Neuronal stem cell (in vitro differentiated cells): ENCODE results near the gene CHI3L1.
A peak's percentile ranks its signal among the peaks of the same experiment; 100 is the strongest.

Experiments used
- DNase-seq: peaks from one replicate; pipeline ENCODE4 v3.0.0-alpha.2; 2013; ENCODE audit warnings: low spot score
- H2AFZ ChIP-seq: one replicate; pipeline ENCODE4 v1.6.1; 2013; ENCODE audit warnings: mild to moderate bottlenecking, low read length, inconsistent platforms
- H2AK5ac ChIP-seq: 2 replicates; pipeline ENCODE4 v1.6.1; 2013; ENCODE audit warnings: low read depth, mild to moderate bottlenecking, inconsistent platforms, low read length, moderate library complexity, mixed read lengths
- H2BK120ac ChIP-seq: 2 replicates; pipeline ENCODE4 v1.6.1; 2013; ENCODE audit warnings: low read depth, mild to moderate bottlenecking, inconsistent platforms, low read length, moderate library complexity, mixed read lengths
- H2BK12ac ChIP-seq: one replicate; pipeline ENCODE4 v1.6.1; 2013; ENCODE audit warnings: low read length, inconsistent platforms
- H2BK15ac ChIP-seq: 2 replicates; pipeline ENCODE4 v1.6.1; 2013; ENCODE audit warnings: mild to moderate bottlenecking, low read length, inconsistent platforms, mixed read lengths
- H2BK5ac ChIP-seq: one replicate; pipeline ENCODE4 v1.6.1; 2013; ENCODE audit warnings: inconsistent platforms, mild to moderate bottlenecking, low read length, moderate library complexity
- H3K14ac ChIP-seq: one replicate; pipeline ENCODE4 v1.6.1; 2013; ENCODE audit warnings: low read length, inconsistent platforms
- H3K18ac ChIP-seq: 2 replicates; pipeline ENCODE4 v1.6.1; 2013; ENCODE audit warnings: low read length, inconsistent platforms
- H3K23ac ChIP-seq: 2 replicates; pipeline ENCODE4 v1.6.1; 2013; ENCODE audit warnings: low read depth, mild to moderate bottlenecking, mixed read lengths, low read length, inconsistent platforms; ENCODE audit not compliant: poor library complexity
- H3K27ac ChIP-seq: replicated peaks from 3 replicates; pipeline ENCODE4 v1.5.1; 2013; ENCODE audit warnings: low read length, inconsistent platforms
- H3K27me3 ChIP-seq, 3 experiments: 2 replicates each; pipeline ENCODE4 v1.6.1; 2013; ENCODE audit warnings: low read length in 3 of 3, mild to moderate bottlenecking in 2 of 3, inconsistent platforms in 1 of 3, low read depth in 1 of 3, mixed read lengths in 1 of 3, moderate library complexity in 1 of 3; ENCODE audit not compliant: control insufficient read depth in 3 of 3, insufficient read depth in 3 of 3
- H3K36me3 ChIP-seq, 2 donors: replicated peaks in 1 of 2; 2 replicates each; pipeline ENCODE4 v1.6.1; 2013; ENCODE audit warnings: low read length in 2 of 2; ENCODE audit not compliant: control insufficient read depth in 2 of 2, insufficient read depth in 2 of 2
- H3K4ac ChIP-seq: 2 replicates; pipeline ENCODE4 v1.6.1; 2013; ENCODE audit warnings: inconsistent platforms, mild to moderate bottlenecking, low read length, moderate library complexity
- H3K4me1 ChIP-seq, 2 donors: 1 replicate in 1 of 2; 2 replicates in 1 of 2; pipeline ENCODE4 v1.6.1; 2013; ENCODE audit warnings: low read length in 2 of 2, low read depth in 1 of 2; ENCODE audit not compliant: control insufficient read depth in 2 of 2, insufficient read depth in 1 of 2
- H3K4me2 ChIP-seq: one replicate; pipeline ENCODE4 v1.6.1; 2013; ENCODE audit warnings: mild to moderate bottlenecking, low read length, inconsistent platforms; ENCODE audit not compliant: insufficient read depth, poor library complexity, severe bottlenecking
- H3K4me3 ChIP-seq, 2 donors: 2 replicates each; pipeline ENCODE4 v1.5.1; 2013; ENCODE audit warnings: low read length in 2 of 2, mild to moderate bottlenecking in 2 of 2, inconsistent platforms in 1 of 2, moderate library complexity in 1 of 2
- H3K79me1 ChIP-seq: one replicate; pipeline ENCODE4 v1.6.1; 2013; ENCODE audit warnings: low read depth, mild to moderate bottlenecking, inconsistent platforms, low read length, moderate library complexity
- H3K9ac ChIP-seq: one replicate; pipeline ENCODE4 v1.6.1; 2013; ENCODE audit warnings: mild to moderate bottlenecking, low read depth, low read length, inconsistent platforms; ENCODE audit not compliant: poor library complexity
- H3K9me3 ChIP-seq, 2 donors: replicated peaks in 1 of 2; 2 replicates each; pipeline versions ENCODE3 to v1.6.1; 2013; ENCODE audit warnings: low read length in 2 of 2, mild to moderate bottlenecking in 2 of 2, inconsistent platforms in 1 of 2, low read depth in 1 of 2, mixed read lengths in 1 of 2, moderate library complexity in 1 of 2; ENCODE audit not compliant: control insufficient read depth in 2 of 2, insufficient read depth in 1 of 2
- H4K8ac ChIP-seq: one replicate; pipeline ENCODE4 v1.6.1; 2013; ENCODE audit warnings: low read depth, mild to moderate bottlenecking, inconsistent platforms, low read length, moderate library complexity
- H4K91ac ChIP-seq: one replicate; pipeline ENCODE4 v1.6.1; 2013; ENCODE audit warnings: low read length, low read depth, mild to moderate bottlenecking, inconsistent platforms; ENCODE audit not compliant: poor library complexity
- WGBS, 2 donors: extraction: QIAGEN DNeasy Blood & Tissue Kit; methylation state at CpG; one replicate each; pipeline ENCODE4 v1.1.7; 2013; ENCODE audit warnings: missing lambda C conversion rate in 2 of 2, mixed read lengths in 1 of 2; ENCODE audit not compliant: insufficient read length in 2 of 2, insufficient replicate concordance in 1 of 2; ENCODE audit errors: extremely low coverage in 2 of 2; 5-methylcytosine and 5-hydroxymethylcytosine counted together

Gene CHI3L1

GRCh38 chr1:203173566-203173965 is 12.9 kb downstream of the CHI3L1 start:
- no peak overlapping the region for H3K4me3 ChIP-seq
- H3K27me3 ChIP-seq: peaks cover 0 to 9% (median 0%) of the 10 kb centered on the region in 3 experiments
- H2AFZ ChIP-seq: no peak overlapping the region
- no peak overlapping the region for H3K23ac ChIP-seq
- DNase-seq: no peak
- H3K27ac ChIP-seq: no peak overlapping the region
- H2BK120ac ChIP-seq: no peak overlapping the region
- no peak overlapping the region for H4K91ac ChIP-seq
- H2BK5ac ChIP-seq: no peak overlapping the region
- no peak overlapping the region for H3K9ac ChIP-seq
- H3K9me3 ChIP-seq: no peaks in the 10 kb centered on the region
- no peak overlapping the region for H2AK5ac ChIP-seq
- no peak overlapping the region for H4K8ac ChIP-seq
- H2BK12ac ChIP-seq: no peak overlapping the region
- H3K36me3 ChIP-seq: no peaks in the 10 kb centered on the region
- H2BK15ac ChIP-seq: no peak overlapping the region
- WGBS, 2 donors: no CpG with 5 or more reads among the region's 5 CpGs
- no peak overlapping the region for H3K4ac ChIP-seq
- H3K4me1 ChIP-seq: peaks cover 12 to 17% of the 10 kb centered on the region in 2 donors
- H3K4me2 ChIP-seq: no peak overlapping the region
- no peak overlapping the region for H3K14ac ChIP-seq
- H3K79me1 ChIP-seq: no peaks in the 10 kb centered on the region
- H3K18ac ChIP-seq: no peak overlapping the region

- DNase-seq: no peak
- peak overlapping the region; percentile 35 for H2BK12ac ChIP-seq
Measured at GRCh38 chr1:203173011-203173555, 13.4 kb downstream of the CHI3L1 start.

GRCh38 chr1:203172184-203173010 is 14.1 kb downstream of the CHI3L1 start:
- Histone ChIP-seq H4K91ac (no peak overlapping the region), H3K4me1 (peaks cover 1 to 8% of the 10 kb centered on the region in 2 donors), H3K27ac (no peak overlapping the region), H2BK5ac (peak overlapping the region; percentile 77), H2BK120ac (no peak overlapping the region), H4K8ac (no peak overlapping the region), H2BK15ac (peak overlapping the region; percentile 72), H3K4ac (no peak overlapping the region), H3K9me3 (no peaks in the 10 kb centered on the region), H3K27me3 (peaks cover 0 to 9% (median 0%) of the 10 kb centered on the region in 3 experiments), H3K36me3 (no peaks in the 10 kb centered on the region), H3K4me3 (no peak overlapping the region), H2AFZ (no peak overlapping the region), H3K14ac (no peak overlapping the region), H3K4me2 (no peak overlapping the region), H3K23ac (no peak overlapping the region), H3K79me1 (no peaks in the 10 kb centered on the region), H2AK5ac (peak overlapping the region; percentile 86), H2BK12ac (no peak overlapping the region), H3K18ac (peak overlapping the region; percentile 87), H3K9ac (no peak overlapping the region)
- DNase-seq: peak; percentile 51
- no CpG with 5 or more reads among the region's 8 CpGs for WGBS, 2 donors

More at GRCh38 chr1:203173011-203173555, 13.4 kb downstream of the CHI3L1 start:
- no peak overlapping the region for H3K4me3 ChIP-seq
- no peaks in the 10 kb centered on the region for H3K9me3 ChIP-seq
- H3K27me3 ChIP-seq: peaks cover 0 to 9% (median 0%) of the 10 kb centered on the region in 3 experiments
- no peak overlapping the region for H3K9ac ChIP-seq
- no peak overlapping the region for H3K14ac ChIP-seq
- no peak overlapping the region for H4K8ac ChIP-seq
- no peak overlapping the region for H3K27ac ChIP-seq
- H3K4me1 ChIP-seq: peaks cover 8 to 13% of the 10 kb centered on the region in 2 donors
- H4K91ac ChIP-seq: no peak overlapping the region
- H3K79me1 ChIP-seq: no peaks in the 10 kb centered on the region
- no peaks in the 10 kb centered on the region for H3K36me3 ChIP-seq
- no peak overlapping the region for H2AFZ ChIP-seq
- no peak overlapping the region for H2BK120ac ChIP-seq
- peak overlapping the region; percentile 87 for H3K18ac ChIP-seq
- no peak overlapping the region for H3K4ac ChIP-seq
- H2BK5ac ChIP-seq: no peak overlapping the region
- H2AK5ac ChIP-seq: peak overlapping the region; percentile 50
- peak overlapping the region; percentile 25 for H2BK15ac ChIP-seq
- H3K4me2 ChIP-seq: no peak overlapping the region
- H3K23ac ChIP-seq: no peak overlapping the region
- no CpG with 5 or more reads among the region's 2 CpGs for WGBS, 2 donors
